NCI-H187 (cell line): ENCODE results near the gene TMEM151A.
"Not testable (repeated sequence)": the region's sequence is repeated elsewhere in the genome, so short reads cannot be mapped to it uniquely, and the experiment has no call there.

Experiments used
- DNase-seq, 2 experiments: peaks; one replicate each; lab custom pipeline; 2025; lab: John Stamatoyannopoulos, UW

TMEM151A gene

GRCh38 chr11:66309475-66309874 lies 17.8 kb downstream of the TMEM151A start:
- DNase-seq: no peak

- DNase-seq: no peak
These were observed 18.6 kb downstream of the TMEM151A start for GRCh38 chr11:66310324-66310723.

GRCh38 chr11:66310803-66311440 lies 19.2 kb downstream of the TMEM151A start:
- not testable (repeated sequence) for DNase-seq

GRCh38 chr11:66311470-66311964 lies 19.8 kb downstream of the TMEM151A start:
- no peak for DNase-seq

GRCh38 chr11:66311965-66312548 lies 20.4 kb downstream of the TMEM151A start:
- DNase-seq: peak; percentile 92 to 96

GRCh38 chr11:66312549-66313320 lies 21.0 kb downstream of the TMEM151A start:
- DNase-seq: peak; percentile 92 to 97

- no peak for DNase-seq
These were observed 21.9 kb downstream of the TMEM151A start for GRCh38 chr11:66313321-66314185.

GRCh38 chr11:66314186-66314501 lies 22.4 kb downstream of the TMEM151A start:
- DNase-seq: no peak

- no peak for DNase-seq
These were observed 23.1 kb downstream of the TMEM151A start for GRCh38 chr11:66314561-66315497.

- DNase-seq: no peak
These were observed 23.8 kb downstream of the TMEM151A start for GRCh38 chr11:66315498-66315885.

- no peak for DNase-seq
These were observed 24.5 kb downstream of the TMEM151A start for GRCh38 chr11:66315921-66316811.

- no peak for DNase-seq
These were observed 25.2 kb downstream of the TMEM151A start, which contains the start of gene CD248 for GRCh38 chr11:66316849-66317251. TSS of gene CD248 (minus strand) at chr11:66317044. CDS start at chr11:66317027, 17 bp downstream.

GRCh38 chr11:66317322-66317722 lies 25.6 kb downstream of the TMEM151A start:
- no peak for DNase-seq

GRCh38 chr11:66317723-66318599 lies 26.3 kb downstream of the TMEM151A start:
- DNase-seq: no peak

- no peak for DNase-seq
These were observed 26.9 kb downstream of the TMEM151A start for GRCh38 chr11:66318600-66318970.

- DNase-seq: not testable (repeated sequence)
These were observed 28.6 kb downstream of the TMEM151A start for GRCh38 chr11:66320289-66320688.

GRCh38 chr11:66320748-66321147 lies 29.1 kb downstream of the TMEM151A start:
- DNase-seq: not testable (repeated sequence)

- no peak for DNase-seq
These were observed 29.9 kb downstream of the TMEM151A start for GRCh38 chr11:66321606-66322005.
